Activated CD8-positive, alpha-beta memory T cell treated with anti-CD3 and anti-CD28 coated beads for 48 hours (primary cell): ENCODE results near the gene NUBPL.
"Not testable (repeated sequence)": the region's sequence is repeated elsewhere in the genome, so short reads cannot be mapped to it uniquely, and the experiment has no call there.

Experiments
- DNase-seq, 3 experiments: peaks; one replicate each; pipeline ENCODE4 v3.0.0-alpha.2; 2020; ENCODE audit warnings: low read depth in 2 of 3, low spot score in 2 of 3

The NUBPL gene

GRCh38 chr14:31576949-31577348 lies 15.7 kb downstream of the NUBPL start:
- no peak for DNase-seq

- DNase-seq, result no peak
Observed at GRCh38 chr14:31578266-31578665, 17.1 kb downstream of the NUBPL start.

- DNase-seq, result no peak
Observed at GRCh38 chr14:31578792-31579501, 17.7 kb downstream of the NUBPL start.

GRCh38 chr14:31580234-31580633 lies 19.0 kb downstream of the NUBPL start:
- no peak for DNase-seq

GRCh38 chr14:31582286-31582691 lies 21.1 kb downstream of the NUBPL start:
- DNase-seq, result no peak

GRCh38 chr14:31582836-31583452 lies 21.7 kb downstream of the NUBPL start:
- DNase-seq, result no peak

- no peak for DNase-seq
Observed at GRCh38 chr14:31590206-31590605, 29.0 kb downstream of the NUBPL start.

GRCh38 chr14:31592122-31592521 lies 30.9 kb downstream of the NUBPL start:
- DNase-seq, result no peak

- no peak for DNase-seq
Observed at GRCh38 chr14:31592631-31593030, 31.4 kb downstream of the NUBPL start.

GRCh38 chr14:31596342-31597095 lies 35.3 kb downstream of the NUBPL start:
- DNase-seq, result no peak

- no peak for DNase-seq
Observed at GRCh38 chr14:31605702-31606101, 44.5 kb downstream of the NUBPL start.

GRCh38 chr14:31611778-31612433 lies 50.7 kb downstream of the NUBPL start:
- no peak for DNase-seq

- no peak for DNase-seq
Observed at GRCh38 chr14:31613188-31613587, 52.0 kb downstream of the NUBPL start.

GRCh38 chr14:31618884-31619283 lies 57.7 kb downstream of the NUBPL start:
- not testable (repeated sequence) for DNase-seq

GRCh38 chr14:31619440-31619839 lies 58.2 kb downstream of the NUBPL start:
- DNase-seq, result no peak

GRCh38 chr14:31620898-31621297 lies 59.7 kb downstream of the NUBPL start:
- DNase-seq, result not testable (repeated sequence)

GRCh38 chr14:31622060-31622459 lies 60.9 kb downstream of the NUBPL start:
- no peak for DNase-seq

- not testable (repeated sequence) for DNase-seq
Observed at GRCh38 chr14:31652900-31653299, 91.7 kb downstream of the NUBPL start.

- DNase-seq, result no peak
Observed at GRCh38 chr14:31657917-31658316, 96.7 kb downstream of the NUBPL start.

- DNase-seq, result no peak
Observed at GRCh38 chr14:31659278-31659677, 98.1 kb downstream of the NUBPL start.

GRCh38 chr14:31660191-31660590 lies 99.0 kb downstream of the NUBPL start:
- DNase-seq, result no peak

GRCh38 chr14:31660728-31661127 lies 99.5 kb downstream of the NUBPL start:
- no peak for DNase-seq
